HG03103 (cell line): ENCODE results near the gene TTC9.

Experiments
- ATAC-seq: cut with Tn5 transposase; IDR thresholded peaks from one replicate; pipeline ENCODE4 v1.9.1; 2021; ENCODE audit warnings: low read depth; ENCODE audit not compliant: unreplicated experiment

The TTC9 gene

GRCh38 chr14:70709726-70710382 lies 68.1 kb downstream of the TTC9 start:
- ATAC-seq, result no peak

- ATAC-seq, result no peak
Measured at GRCh38 chr14:70711451-70711850, 69.7 kb downstream of the TTC9 start.

- no peak for ATAC-seq
Measured at GRCh38 chr14:70713096-70713495, 71.4 kb downstream of the TTC9 start.

GRCh38 chr14:70713511-70713916 lies 71.8 kb downstream of the TTC9 start:
- ATAC-seq, result no peak

GRCh38 chr14:70714055-70714550 lies 72.4 kb downstream of the TTC9 start:
- ATAC-seq, result no peak

- ATAC-seq, result no peak
Measured at GRCh38 chr14:70716483-70716882, 74.8 kb downstream of the TTC9 start.

GRCh38 chr14:70716958-70717357 lies 75.2 kb downstream of the TTC9 start:
- no peak for ATAC-seq

- ATAC-seq, result no peak
Measured at GRCh38 chr14:70718383-70719118, 76.8 kb downstream of the TTC9 start.

GRCh38 chr14:70721542-70721941 lies 79.8 kb downstream of the TTC9 start:
- no peak for ATAC-seq

GRCh38 chr14:70722418-70722817 lies 80.7 kb downstream of the TTC9 start:
- no peak for ATAC-seq

- no peak for ATAC-seq
Measured at GRCh38 chr14:70723276-70723675, 81.6 kb downstream of the TTC9 start.

- ATAC-seq, result no peak
Measured at GRCh38 chr14:70724110-70724509, 82.4 kb downstream of the TTC9 start.

- no peak for ATAC-seq
Measured at GRCh38 chr14:70724944-70725343, 83.2 kb downstream of the TTC9 start.
